Measurements from ENCODE around the gene PTPRJ. TPM values are rescaled to one million over a fixed set of nuclear protein-coding genes. Genes with fewer than 3 reads are reported as not detected.

The PTPRJ gene
- total RNA-seq, 1 donor from 2014 or later, result 24.3 TPM

GRCh38 chr11:48111891-48112290 lies 131.5 kb downstream of the PTPRJ start:
- Mint-ChIP-seq H3K9me3 (peaks cover 14% of the 10 kb centered on the region), H3K4me3 (no peak overlapping the region), H3K4me1 (peaks cover 30% of the 10 kb centered on the region), H3K27ac (ENCODE audit: unreplicated experiment) (no peak overlapping the region), H3K36me3 (ENCODE audit: low read depth) (peaks cover 18% of the 10 kb centered on the region), H3K27me3 (ENCODE audit: low read depth) (no peaks in the 10 kb centered on the region)
- DNase-seq (ENCODE audit: low read depth, low spot score), result no peak
- TF ChIP-seq CTCF (conservative IDR thresholded peaks at IDR 0.05), result no peak

- Mint-ChIP-seq H3K4me1 (peaks cover 8% of the 10 kb centered on the region), H3K4me3 (no peak overlapping the region), H3K27me3 (ENCODE audit: low read depth) (no peaks in the 10 kb centered on the region), H3K36me3 (ENCODE audit: low read depth) (peaks cover 24% of the 10 kb centered on the region), H3K9me3 (peaks cover 14% of the 10 kb centered on the region), H3K27ac (ENCODE audit: unreplicated experiment) (no peak overlapping the region)
- no peak for DNase-seq (ENCODE audit: low read depth, low spot score)
- TF ChIP-seq CTCF (conservative IDR thresholded peaks at IDR 0.05), result no peak
Observed at GRCh38 chr11:48114740-48115139, 134.4 kb downstream of the PTPRJ start.

GRCh38 chr11:48116437-48117228 lies 136.3 kb downstream of the PTPRJ start:
- TF ChIP-seq CTCF (conservative IDR thresholded peaks at IDR 0.05), result peak; percentile 57
- Mint-ChIP-seq H3K27me3 (ENCODE audit: low read depth) (no peaks in the 10 kb centered on the region), H3K36me3 (ENCODE audit: low read depth) (peaks cover 24% of the 10 kb centered on the region)

GRCh38 chr11:48122246-48122645 lies 141.9 kb downstream of the PTPRJ start:
- Mint-ChIP-seq H3K27me3 (ENCODE audit: low read depth) (no peaks in the 10 kb centered on the region), H3K27ac (ENCODE audit: unreplicated experiment) (peak overlapping the region; percentile 70), H3K4me3 (no peak overlapping the region), H3K9me3 (no peaks in the 10 kb centered on the region), H3K36me3 (ENCODE audit: low read depth) (peaks cover 10% of the 10 kb centered on the region), H3K4me1 (peaks cover 3% of the 10 kb centered on the region)
- no peak for DNase-seq (ENCODE audit: low read depth, low spot score)
- no peak for TF ChIP-seq CTCF (conservative IDR thresholded peaks at IDR 0.05)

More at GRCh38 chr11:48116437-48117228, 136.3 kb downstream of the PTPRJ start:
- no peak for DNase-seq (ENCODE audit: low read depth, low spot score)
- Mint-ChIP-seq H3K9me3 (peaks cover 14% of the 10 kb centered on the region), H3K4me3 (no peak overlapping the region), H3K4me1 (peaks cover 4% of the 10 kb centered on the region), H3K27ac (ENCODE audit: unreplicated experiment) (no peak overlapping the region)

GRCh38 chr11:48122656-48123055 lies 142.3 kb downstream of the PTPRJ start:
- no peak for TF ChIP-seq CTCF (conservative IDR thresholded peaks at IDR 0.05)
- DNase-seq (ENCODE audit: low read depth, low spot score), result no peak
- no peak overlapping the region for H3K4me3 Mint-ChIP-seq

More at GRCh38 chr11:48122656-48123055, 142.3 kb downstream of the PTPRJ start:
- Mint-ChIP-seq H3K27ac (ENCODE audit: unreplicated experiment) (no peak overlapping the region), H3K27me3 (ENCODE audit: low read depth) (no peaks in the 10 kb centered on the region), H3K36me3 (ENCODE audit: low read depth) (peaks cover 9% of the 10 kb centered on the region), H3K4me1 (peaks cover 3% of the 10 kb centered on the region), H3K9me3 (no peaks in the 10 kb centered on the region)
